ENCODE data around the gene SLC2A9.

SLC2A9 gene

DNA sequence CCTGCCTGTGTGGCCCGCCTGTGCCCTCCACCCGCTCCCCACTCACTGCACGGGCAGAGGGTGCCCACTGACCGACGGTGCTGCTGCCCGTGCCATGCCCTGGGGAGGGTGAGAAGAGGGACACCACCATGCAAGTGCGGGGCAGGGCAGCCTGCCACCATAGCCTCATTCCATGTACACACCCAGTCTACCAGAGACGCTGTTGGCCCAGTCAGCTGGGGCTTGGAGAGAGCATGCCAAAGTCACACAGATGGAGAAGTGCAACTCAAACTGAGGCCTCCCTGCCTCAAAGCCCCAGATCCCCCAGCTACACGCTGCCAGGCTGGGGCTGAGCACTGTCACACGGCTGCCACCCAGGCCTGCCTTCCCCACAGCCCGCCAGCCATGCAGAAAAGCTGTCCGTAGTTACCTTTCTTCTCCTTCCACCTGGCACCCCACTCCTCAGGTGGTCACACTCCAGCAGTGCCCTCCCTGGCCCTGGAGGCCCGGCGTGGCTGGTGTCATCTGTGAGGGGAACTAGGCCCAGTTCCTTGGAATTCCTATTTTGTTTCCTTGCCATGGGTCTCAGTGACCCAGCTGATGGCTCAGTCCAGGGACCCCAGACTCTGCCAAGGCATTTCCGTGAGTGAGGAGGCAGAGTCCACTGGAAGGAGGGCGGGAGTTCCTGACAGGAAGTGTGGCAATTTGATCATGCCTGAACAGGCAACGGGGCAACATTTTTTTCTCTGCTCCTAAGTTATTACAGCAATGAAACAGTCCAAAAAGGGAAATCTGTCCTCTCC, at the start of gene SLC2A9:
SLC2A9 (minus strand) TSS at position 627 of the 782 bp plus-strand sequence; CDS start at position 559, 68 bp downstream.
- DNase-seq (ENCODE audit: extremely low read depth in 1 of 2, low read depth in 1 of 2): no peak

DNA sequence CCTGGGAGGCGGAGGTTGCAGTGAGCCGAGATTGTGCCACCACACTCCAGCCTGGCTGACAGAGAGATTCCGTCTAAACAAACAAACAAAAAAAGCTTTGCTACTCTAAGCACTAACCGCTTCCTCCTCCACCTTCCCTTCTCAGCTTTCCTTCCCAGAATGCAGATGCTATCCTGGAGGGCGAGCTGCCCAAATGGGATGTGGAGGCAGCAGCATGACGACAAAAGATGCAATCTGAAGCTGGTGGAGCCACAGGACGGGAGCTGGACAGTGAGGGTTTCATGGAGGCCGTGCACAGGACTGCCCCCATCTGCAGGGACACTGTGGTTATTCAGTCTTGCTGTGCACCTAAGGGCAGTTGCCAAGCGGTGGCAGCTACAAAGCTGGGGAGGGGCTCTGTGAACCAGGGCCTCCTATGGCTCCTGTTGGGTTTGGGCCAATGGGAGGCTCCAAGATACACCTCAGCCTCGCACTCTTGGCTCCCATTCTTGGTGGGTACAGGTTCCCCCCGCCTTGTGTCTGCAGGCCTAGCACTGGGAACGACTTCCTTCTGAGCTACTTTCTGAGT, 47.9 kb upstream of the SLC2A9 start:
- no peak for DNase-seq (ENCODE audit: extremely low read depth in 1 of 2, low read depth in 1 of 2)

DNA sequence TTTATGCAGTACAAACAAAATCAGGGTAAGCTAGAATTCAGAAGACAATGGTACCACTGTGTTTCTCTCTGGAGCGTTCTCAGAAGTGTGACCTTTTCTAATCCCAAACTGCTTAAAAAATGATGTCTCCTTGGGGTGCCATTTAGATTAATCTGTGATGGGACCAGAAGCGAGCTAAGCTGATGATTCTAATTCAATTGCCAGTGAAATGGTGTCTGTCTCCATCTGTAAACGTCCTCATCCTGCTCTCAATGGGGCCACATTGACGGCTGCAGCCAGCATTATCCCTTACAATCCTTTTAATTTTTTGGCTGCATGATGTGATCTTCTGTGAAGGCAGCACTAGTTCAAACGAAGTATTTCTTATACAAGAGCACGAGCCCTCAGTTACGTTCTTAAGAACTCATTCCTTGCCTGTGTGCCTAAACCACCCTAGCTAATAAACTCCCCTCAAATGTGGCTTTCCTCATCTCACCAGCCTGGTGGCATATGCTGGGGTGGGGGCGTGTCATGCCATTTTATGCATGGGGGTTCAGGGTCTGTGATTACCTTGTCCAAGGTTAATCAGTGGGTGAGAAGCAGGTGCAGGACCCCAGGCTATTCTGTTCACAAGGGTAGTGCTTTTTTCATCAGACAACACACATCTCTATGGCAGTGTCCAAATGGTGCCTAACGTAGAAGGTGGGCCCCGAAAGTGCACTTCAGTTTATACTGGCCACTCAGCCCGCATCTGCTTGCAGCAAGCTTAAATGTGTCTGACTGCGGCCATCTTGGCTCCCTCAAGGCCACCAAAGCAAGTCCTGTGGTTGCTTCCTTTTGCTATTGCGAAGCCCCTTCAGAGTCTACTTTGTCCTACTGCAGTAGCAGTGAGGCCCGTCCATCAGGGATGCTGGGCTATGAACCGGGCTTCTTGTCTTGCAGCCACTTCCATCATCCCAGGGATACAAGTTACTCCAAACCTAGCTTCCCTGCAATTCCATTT, 45.7 kb upstream of the SLC2A9 start:
- DNase-seq (ENCODE audit: extremely low read depth in 1 of 2, low read depth in 1 of 2): no peak

DNA sequence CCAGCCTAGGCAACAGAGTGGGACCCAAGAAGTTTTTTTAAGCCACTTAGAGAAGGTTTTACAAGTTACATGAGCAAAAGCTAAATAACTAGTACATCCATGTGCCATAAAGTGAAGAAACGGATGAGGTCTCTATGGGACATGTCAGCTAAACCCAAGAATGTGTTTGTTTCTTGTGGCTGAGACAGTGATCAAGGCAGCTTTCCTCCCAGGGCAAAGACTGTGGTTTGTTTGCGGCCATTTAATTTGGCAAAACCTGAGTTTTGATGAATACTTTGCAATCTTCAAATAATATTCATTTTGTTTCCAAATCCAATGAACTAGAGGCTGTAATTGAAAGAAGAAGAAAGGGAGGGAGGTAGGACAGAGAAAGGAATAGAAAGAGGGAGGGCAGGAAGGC, 44.9 kb upstream of the SLC2A9 start:
- DNase-seq (ENCODE audit: extremely low read depth in 1 of 2, low read depth in 1 of 2): no peak

DNA sequence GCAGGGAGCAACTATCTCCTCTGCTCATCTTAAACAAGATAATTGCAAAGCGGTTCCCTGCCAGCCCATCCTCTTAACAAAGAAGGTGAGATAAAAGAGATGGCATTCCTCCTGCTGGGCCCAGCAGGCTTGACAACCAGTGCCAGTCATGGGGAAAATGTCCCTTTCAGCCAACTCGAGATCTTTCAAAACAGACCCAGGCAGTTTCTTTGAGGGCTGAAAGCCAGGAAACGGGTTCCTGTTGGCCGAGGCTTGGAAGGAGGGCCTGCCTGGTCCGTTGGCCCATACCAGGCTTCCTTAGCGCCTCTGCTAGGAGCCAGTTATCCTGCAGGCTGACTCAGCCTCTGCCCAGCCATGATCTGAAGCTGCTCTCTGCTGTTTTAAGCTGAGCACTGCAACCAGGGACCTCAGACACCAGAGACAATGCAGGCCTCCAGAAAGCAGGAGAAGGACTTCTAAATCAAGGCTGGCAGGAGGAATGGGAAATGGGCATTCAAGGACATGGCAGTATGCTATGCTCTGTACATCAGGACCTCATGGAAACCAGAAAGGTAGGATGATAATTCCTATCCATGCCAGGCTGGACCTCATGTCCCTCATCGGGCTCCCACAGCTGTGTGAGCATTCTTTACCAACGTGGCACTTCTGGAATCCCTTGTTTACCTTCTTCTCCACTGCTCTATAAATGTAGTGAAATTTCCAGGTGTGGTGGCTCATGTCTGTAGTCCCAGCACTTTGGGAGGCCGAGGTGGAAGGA, 42.4 kb upstream of the SLC2A9 start:
- DNase-seq (ENCODE audit: extremely low read depth in 1 of 2, low read depth in 1 of 2): no peak

DNA sequence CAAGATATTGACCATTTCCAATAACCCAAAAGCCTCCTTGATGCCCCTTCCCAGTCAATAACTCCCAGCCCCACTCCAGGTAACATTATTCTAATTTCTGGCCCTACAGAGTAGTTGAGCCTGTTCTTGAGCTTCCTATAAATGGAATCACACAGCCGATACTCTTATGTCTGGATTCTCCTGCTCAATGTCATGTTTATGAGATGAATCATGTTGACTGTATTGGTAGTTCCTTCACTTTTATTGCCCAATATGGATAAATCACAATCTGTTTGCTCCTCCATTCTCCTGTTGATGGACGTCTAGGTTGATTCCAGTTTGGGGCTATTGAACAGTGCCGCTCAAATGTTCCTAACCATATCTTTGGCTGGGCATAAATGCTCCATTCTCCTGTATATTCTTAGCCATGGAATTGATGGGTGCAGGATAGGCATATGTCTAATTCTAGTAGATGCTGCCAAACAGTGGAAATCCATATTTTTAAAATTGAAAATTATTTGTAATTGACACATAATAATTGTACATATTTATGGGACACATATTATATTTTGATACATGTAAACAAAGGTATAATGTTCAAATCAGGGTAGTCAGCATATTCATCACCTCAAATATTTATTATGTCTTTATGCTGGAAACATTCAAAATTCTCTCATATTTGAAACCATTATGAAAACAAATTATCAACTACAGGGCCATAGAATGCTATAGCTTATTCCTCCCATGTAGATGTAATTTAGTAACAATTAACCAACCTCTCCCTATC, 40.5 kb upstream of the SLC2A9 start:
- no peak for DNase-seq (ENCODE audit: extremely low read depth in 1 of 2, low read depth in 1 of 2)

DNA sequence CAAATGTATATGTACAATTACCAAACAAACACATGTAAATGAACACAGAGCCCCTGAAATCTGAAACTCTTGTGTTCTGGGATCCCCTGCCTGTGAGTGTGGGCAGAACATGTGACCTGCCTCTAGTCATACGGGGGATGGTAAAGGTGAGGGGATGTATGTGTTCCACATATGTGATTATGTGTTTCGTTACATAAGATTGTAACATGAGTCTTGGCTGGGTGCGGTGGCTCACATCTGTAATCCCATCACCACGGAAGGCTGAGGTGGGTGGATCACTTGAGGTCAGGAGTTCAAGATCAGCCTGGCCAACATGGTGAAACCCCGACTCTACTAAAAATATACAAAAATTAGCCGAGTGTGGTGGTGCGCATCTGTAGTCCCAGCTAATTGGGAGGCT, 37.1 kb upstream of the SLC2A9 start:
- DNase-seq (ENCODE audit: extremely low read depth in 1 of 2, low read depth in 1 of 2): no peak

DNA sequence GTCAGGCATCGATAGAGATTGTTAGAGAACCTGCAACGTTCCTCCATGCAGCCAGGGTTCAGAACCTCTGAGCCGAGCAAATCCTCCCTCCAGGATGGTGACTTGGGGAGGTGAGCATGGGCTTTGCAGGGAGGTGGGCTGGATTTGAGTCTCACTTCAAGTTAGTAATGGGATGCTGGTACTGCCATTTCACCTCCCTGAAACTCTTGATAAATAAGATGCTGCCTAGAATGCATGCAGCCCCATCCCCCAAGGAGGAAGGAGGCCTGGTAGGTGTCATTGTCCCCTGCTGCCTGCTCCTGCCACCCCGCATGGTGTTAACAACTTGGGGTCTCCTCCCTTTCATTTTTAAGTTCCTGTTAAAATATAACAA, 35.7 kb upstream of the SLC2A9 start:
- DNase-seq (ENCODE audit: extremely low read depth in 1 of 2, low read depth in 1 of 2): no peak

DNA sequence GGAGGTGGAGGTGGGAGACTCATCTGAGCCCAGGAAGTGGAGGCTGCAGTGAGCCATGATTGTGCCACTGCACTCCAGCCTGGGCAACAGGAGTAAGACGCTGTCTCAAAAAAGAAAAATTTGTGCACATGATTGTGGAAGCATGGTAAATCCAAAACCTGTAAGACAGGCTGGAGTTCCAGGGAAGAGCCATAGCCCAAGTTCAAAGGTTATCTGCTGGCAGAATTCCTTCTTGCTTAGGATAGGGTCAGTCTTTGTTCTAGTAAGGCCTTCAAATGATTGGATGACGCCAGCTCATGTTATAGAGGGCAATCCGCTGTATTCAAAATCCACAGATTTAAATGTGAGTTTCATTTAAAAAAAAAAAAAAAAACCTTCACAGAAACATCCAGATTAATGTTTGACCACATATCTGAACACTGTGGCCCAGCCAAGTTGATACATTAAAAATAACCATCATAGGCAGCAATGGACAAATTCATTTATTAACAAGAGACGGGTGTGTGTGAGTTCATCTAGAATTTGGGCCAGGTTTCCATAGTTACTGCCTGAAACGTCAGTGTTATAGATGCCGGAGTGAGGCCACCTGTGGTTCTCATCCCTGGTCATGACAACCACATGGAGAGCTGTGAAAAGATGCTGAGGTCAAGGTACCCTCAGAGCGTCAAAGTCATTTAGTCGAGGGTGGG, 35.2 kb upstream of the SLC2A9 start:
- DNase-seq (ENCODE audit: extremely low read depth in 1 of 2, low read depth in 1 of 2): no peak

DNA sequence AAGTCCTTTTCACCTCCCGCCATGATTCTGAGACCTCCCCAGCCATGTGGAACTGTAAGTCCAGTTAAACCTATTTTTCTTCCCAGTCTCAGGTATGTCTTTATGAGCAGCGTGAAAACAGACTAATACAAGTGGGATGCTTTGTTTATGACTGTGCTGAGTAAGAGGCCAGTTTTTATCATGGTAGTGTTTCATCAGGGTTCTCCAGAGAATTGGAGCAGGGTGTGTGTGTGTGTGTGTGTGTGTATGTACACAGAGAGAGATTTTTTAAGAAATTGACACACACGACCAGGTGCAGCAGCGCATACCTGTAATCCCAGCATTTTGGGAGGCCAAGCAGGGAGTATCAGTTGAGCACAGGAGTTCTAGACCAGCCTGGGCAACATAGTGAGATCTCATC, 34.6 kb upstream of the SLC2A9 start:
- DNase-seq (ENCODE audit: extremely low read depth in 1 of 2, low read depth in 1 of 2): no peak

DNA sequence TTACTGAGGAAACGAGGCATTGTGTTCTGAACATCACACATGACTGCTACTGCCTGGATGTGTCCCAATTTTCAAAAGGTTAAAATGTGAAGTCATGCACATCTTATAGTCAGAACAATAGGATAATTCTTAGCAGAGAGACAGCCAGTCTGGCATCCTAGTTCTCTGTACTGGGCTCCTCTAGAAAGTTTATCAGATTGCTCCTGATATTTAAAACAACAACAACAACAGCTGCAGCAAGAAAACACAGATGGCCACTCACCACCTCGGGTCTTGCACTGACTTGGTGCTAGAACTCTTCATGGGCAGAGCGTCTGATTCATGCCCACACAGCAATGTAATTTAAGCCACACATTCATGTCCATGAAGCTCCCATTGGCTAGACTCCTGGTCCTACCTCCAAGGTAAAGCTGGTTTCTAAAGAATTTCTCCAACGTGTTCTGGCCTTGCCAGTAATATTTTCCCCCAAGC, 33.3 kb upstream of the SLC2A9 start:
- DNase-seq (ENCODE audit: extremely low read depth in 1 of 2, low read depth in 1 of 2): no peak

DNA sequence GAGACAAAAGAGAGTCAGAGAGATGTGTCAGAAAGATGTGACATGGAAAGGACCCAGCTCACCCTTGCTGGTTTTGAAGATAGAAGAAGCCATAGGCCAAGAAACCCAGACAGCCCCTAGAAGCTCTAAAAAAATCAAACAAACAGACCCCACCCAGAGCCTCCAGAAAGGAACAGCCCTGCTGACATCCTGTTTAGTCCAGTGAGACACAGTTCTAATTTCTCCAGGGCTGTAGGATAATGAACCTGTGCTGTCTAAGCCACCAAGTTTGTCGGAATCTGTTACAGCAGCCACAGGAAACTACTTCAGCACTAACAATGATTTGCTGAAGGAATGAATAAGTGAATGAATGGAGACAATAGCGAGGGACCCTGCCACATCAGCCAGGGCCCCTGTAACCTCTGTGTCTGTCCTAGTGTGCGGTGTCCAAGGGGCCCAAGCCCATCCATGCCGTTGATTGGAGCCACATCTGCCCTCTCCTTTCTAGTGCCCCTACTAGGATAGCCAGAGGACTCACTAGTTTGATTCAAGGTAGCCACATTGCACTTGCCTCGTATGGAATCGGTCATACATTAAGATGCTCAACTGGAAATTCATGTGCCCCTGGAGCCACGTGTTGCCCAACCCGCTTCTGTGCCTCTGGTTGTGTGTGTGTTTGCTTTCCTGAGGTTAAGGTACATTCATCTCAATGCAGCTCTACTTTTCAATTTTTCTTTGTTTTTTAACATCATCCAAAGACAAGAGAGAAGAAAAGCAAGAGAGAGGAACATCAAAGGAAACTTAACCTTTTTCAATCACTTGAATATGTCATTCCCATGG, 32.5 kb upstream of the SLC2A9 start:
- DNase-seq (ENCODE audit: extremely low read depth in 1 of 2, low read depth in 1 of 2): no peak

DNA sequence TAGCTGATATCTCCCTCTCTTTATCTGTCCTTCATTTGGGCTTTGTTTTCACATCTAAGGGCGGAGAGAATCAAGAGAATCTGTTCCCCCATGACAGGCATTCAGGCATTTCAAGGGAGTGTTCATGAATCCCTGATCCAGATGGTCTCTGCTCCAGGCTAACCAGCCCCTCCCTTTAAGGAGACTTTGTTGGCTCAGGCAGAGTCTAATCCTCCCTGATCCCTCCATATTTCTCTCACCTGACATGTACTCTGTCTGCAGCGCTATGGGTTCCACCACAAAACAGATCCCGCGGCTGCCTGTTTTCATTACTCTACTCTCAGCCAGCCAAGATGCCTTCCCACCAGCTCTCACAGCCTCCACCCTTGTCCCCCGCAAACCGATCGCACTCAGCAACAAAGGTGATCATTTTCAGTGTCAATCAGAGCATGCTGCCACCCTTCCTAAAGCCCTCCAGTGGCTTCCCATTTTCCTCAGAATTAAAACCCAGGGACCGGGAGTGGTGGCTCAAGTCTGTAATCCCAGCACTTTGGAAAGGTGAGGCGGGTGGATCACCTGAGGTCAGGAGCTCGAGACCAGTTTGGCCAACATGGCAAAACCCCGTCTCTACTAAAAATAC, 30.3 kb upstream of the SLC2A9 start:
- no peak for DNase-seq (ENCODE audit: extremely low read depth in 1 of 2, low read depth in 1 of 2)

DNA sequence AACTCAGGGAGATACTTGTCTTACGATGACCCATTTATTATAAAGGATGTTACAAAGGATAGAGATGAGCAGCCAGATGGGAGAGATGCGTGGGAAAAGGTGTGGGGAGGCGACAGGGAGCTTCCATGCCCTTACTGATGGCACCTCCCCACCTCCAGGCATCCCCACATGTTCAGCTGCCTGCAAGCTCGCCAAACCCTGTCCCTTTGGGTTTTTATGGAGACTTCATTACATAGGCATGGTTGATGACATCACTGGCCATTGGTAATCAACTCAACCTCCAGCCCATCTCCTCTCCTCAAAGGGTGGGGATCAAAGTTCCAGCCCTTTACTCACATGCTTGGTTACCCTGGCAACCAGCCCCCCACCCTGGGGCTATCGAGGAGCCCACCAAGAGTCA, 29.4 kb upstream of the SLC2A9 start:
- no peak for DNase-seq (ENCODE audit: extremely low read depth in 1 of 2, low read depth in 1 of 2)

DNA sequence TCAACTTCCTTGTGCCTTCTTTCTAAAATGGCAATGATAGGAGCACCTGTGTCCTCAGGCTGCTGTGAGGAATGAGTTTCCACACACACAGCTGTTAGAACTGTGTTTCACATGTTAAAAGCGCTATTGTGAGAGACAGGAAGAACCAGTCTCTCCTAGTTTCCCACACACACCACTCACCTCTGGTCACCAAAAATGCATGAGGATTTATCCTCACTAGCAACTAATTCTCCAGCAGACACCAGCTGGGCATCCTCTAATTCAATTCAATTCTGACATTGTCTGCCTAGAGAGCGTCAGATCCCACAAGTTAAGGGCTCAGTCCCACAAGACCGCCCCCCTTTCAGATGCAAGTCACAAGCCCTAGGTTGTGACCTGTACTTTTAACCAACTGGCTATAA, 29.0 kb upstream of the SLC2A9 start:
- no peak for DNase-seq (ENCODE audit: extremely low read depth in 1 of 2, low read depth in 1 of 2)

DNA sequence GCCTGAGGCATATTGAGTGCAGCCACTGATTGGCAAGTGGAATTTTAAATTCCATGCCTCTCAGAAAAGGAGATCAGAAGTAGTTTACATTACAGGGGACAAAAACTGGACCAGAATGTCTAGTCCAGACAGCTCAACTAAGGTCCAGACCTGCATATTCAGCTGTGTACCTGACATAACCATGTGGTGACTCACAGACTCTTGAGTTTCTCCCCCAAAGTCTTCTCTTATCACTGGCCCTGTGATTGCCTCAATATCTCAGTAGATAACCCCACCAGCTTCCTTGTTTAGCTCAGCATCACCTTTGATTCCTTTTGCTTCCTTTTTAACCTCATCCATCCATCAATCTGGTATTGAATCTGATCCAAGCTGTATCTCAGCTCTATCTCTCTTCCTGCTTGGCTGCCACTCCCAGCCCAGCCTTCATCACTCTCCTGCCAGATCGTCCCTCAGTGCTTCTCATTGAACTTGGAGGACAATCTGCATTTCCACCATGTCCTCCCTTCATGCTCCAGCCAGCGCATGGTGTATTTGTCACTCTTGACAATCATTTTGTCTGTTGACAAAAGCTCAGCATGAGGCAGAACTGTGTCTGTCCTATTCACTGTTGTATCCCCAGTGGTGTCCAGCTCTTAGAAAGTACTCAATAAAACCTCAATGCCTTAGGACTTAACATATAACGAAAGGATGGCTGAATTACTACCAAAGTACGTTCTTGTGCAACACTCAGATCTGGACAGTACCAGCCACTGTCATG, 27.8 kb upstream of the SLC2A9 start:
- DNase-seq (ENCODE audit: extremely low read depth in 1 of 2, low read depth in 1 of 2): no peak

DNA sequence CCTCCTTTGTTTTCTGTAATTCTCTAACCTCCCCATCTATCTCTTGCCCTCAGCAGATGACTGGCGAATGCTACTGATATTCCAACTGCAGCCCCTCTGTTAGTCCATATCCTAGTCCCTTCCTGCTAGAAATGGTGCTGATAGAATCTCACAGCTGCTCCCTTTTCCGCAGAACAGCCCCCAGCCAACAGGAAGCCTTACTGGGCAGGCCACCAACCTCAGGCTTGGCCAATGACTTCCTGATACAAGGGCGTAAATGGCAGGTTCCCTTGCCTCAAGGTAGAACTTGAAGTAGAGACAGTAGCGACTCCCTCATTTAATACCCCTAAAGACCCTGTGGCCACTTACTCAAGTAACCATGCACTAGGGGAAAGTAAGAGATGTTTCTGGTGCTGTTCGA, 26.7 kb upstream of the SLC2A9 start:
- DNase-seq (ENCODE audit: extremely low read depth in 1 of 2, low read depth in 1 of 2): no peak

All from activated CD8-positive, alpha-beta memory T cell treated with anti-CD3 and anti-CD28 coated beads for 1 hour (primary cell).